ENCODE measurements around the gene CD82. TPM values are rescaled to one million over a fixed set of nuclear protein-coding genes. Genes with fewer than 3 reads are reported as not detected.
A peak's percentile ranks its signal among the peaks of the same experiment; 100 is the strongest.

CD82 gene
- total and polyA plus RNA-seq, 2 donors (not counting 1 experiment from before 2014, with no cell fraction given): 192 to 438 TPM

DNA sequence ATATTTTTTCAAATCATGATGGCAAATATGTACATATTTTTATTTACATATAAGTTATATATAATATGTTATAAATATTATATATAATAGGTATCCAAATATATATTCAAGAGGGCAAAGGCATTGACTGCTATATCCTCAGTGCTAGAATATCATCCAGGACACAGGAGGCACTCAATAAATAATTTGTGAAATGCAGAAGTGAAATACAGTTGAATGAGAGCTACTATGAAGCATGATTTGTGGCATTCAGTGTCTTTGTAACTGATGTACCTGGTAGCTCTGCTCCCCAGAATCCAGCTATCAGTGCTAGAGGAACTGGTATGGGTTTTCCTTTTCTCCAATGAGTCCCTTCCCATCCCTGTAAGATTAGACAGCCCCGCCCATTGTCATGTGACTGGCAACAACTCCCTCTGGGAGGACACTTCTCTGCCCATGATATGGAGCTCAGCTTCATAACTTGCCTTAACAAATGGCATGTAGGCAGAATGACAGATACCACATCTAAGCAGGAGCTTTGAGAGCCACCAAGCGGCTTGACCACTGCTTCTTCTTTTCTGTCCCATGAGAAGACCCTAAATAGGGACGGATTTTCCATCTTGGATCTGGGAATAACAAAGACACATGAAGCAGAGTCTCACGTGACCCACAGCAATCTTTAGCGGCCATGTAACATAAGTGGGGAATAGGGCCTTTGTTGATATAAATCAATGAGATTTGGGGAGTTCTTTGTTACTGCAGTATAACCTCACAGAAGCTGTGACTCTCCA lies 10.2 kb upstream of the CD82 start:
- WGBS (ENCODE audit: insufficient coverage): 93% methylated on average over 2 of the region's 5 CpGs
- Histone ChIP-seq H3K27ac (ENCODE audit: low read length in 2 of 2) (no peak overlapping the region), H3K79me2 (ENCODE audit: control insufficient read depth, insufficient read depth, low read length) (no peaks in the 10 kb centered on the region), H3K4me1 (ENCODE audit: control insufficient read depth in 2 of 2, insufficient read depth in 2 of 2, low read length in 2 of 2) (peaks cover 41 to 50% of the 10 kb centered on the region in 2 donors), H3K4me3 (ENCODE audit: control extremely low read depth in 1 of 5, extremely low read depth in 1 of 5, insufficient read depth in 1 of 5, low read depth in 2 of 5, low read length in 4 of 5) (no peak overlapping the region), H4K20me1 (ENCODE audit: control insufficient read depth, insufficient read depth, low read length, poor library complexity, severe bottlenecking) (no peaks in the 10 kb centered on the region), H3K9me3 (ENCODE audit: control extremely low read depth in 1 of 3, control insufficient read depth in 2 of 3, insufficient read depth in 1 of 3, low read length in 2 of 3) (peaks cover 0 to 4% (median 0%) of the 10 kb centered on the region in 3 donors), H3K4me2 (replicated peaks; ENCODE audit: low read depth, low read length, poor library complexity, severe bottlenecking) (no peak overlapping the region), H3K9ac (ENCODE audit: low read length) (no peak overlapping the region), H3K27me3 (replicated peaks in 1 of 4; ENCODE audit: control extremely low read depth in 1 of 4, control insufficient read depth in 3 of 4, insufficient read depth in 4 of 4, low read length in 3 of 4) (no peaks in the 10 kb centered on the region), H3K36me3 (replicated peaks in 1 of 2; ENCODE audit: control extremely low read depth in 1 of 2, control insufficient read depth in 1 of 2, extremely low read depth in 1 of 2, insufficient read depth in 2 of 2, low read length in 1 of 2) (no peaks in the 10 kb centered on the region), H2AFZ (ENCODE audit: insufficient read depth, low read depth, low read length, poor library complexity, severe bottlenecking) (no peak overlapping the region)
- ChIA-PET CTCF (interaction anchor here (0.9 to 19.5 kb wide), 11 partner anchors 10 to 461 kb away, joined by 5 to 816 read pairs (median 32); partner anchors contain the start of gene CD82), POLR2A (interaction anchor here (0.5 to 2.5 kb wide), 2 partner anchors 32 to 58 kb away, joined by 3 to 31 read pairs; no protein-coding TSS in a partner anchor)
- Mint-ChIP-seq H3K4me3 (peak overlapping the region; percentile 50), H3K4me1 (peaks cover 43% of the 10 kb centered on the region), H3K27me3 (no peaks in the 10 kb centered on the region), H3K27ac (peak overlapping the region; percentile 72), H3K9me3 (ENCODE audit: insufficient read depth) (no peaks in the 10 kb centered on the region)
- ATAC-seq (ENCODE audit: low read depth) (no peak), DNase-seq (no peak)
- intact Hi-C loops (cut with micrococcal nuclease): loop anchor here (5.0 kb wide), 1 partner anchor 477 kb away; no protein-coding TSS in a partner anchor
- no peak for TF ChIP-seq EZH2 (IDR thresholded peaks at IDR 0.05; ENCODE audit: borderline replicate concordance, insufficient read depth, low read depth, low read length, poor library complexity, severe bottlenecking)
- TF ChIP-seq CTCF (IDR thresholded peaks at IDR 0.05): no peak
